Heart left ventricle (tissue), 16 donors: ENCODE measurements around the gene TNS3. TPM values are rescaled to one million over a fixed set of nuclear protein-coding genes. Genes with fewer than 3 reads are reported as not detected.

Experiments
- ATAC-seq, 4 donors: fragments of 200-7000 bp; cut with Tn5 transposase; one replicate each; pipeline ENCODE4 v1.9.1; 2020 to 2022; ENCODE audit warnings: moderate library complexity in 4 of 4, mild to moderate bottlenecking in 3 of 4, moderate number of reproducible peaks in 1 of 4
- DNase-seq, 5 donors: peaks; one replicate each; pipeline ENCODE4 v3.0.0-alpha.2; 2020
- H3K27ac ChIP-seq, 12 donors: fragments of 200-600 bp; sonication (generic) in 4 of 12; one replicate each; pipeline versions ENCODE4 v1.5.0 to v1.8.0; 2016 to 2022; ENCODE audit warnings: mild to moderate bottlenecking in 2 of 12
- H3K27me3 ChIP-seq, 9 donors: fragments of 200-600 bp; sonication (generic) in 2 of 9; one replicate each; pipeline versions ENCODE4 v1.5.1 to v1.8.0; 2016 to 2022; ENCODE audit warnings: mild to moderate bottlenecking in 3 of 9
- H3K36me3 ChIP-seq, 9 donors: fragments of 200-600 bp; sonication (generic) in 2 of 9; one replicate each; pipeline versions ENCODE4 v1.5.0 to v1.8.0; 2018 to 2022; ENCODE audit warnings: mild to moderate bottlenecking in 2 of 9
- H3K4me1 ChIP-seq, 12 donors: fragments of 200-600 bp; sonication (generic) in 4 of 12; one replicate each; pipeline versions ENCODE4 v1.5.0 to v1.8.0; 2016 to 2022; ENCODE audit warnings: mild to moderate bottlenecking in 3 of 12
- H3K4me3 ChIP-seq, 12 donors: fragments of 200-600 bp; sonication (generic) in 4 of 12; one replicate each; pipeline versions ENCODE4 v1.5.0 to v1.8.0; 2017 to 2022; ENCODE audit warnings: mild to moderate bottlenecking in 9 of 12, moderate library complexity in 4 of 12
- H3K9me3 ChIP-seq, 12 donors: fragments of 200-600 bp; sonication (generic) in 4 of 12; one replicate each; pipeline versions ENCODE4 v1.5.0 to v1.8.0; 2016 to 2022; ENCODE audit warnings: mild to moderate bottlenecking in 1 of 12
- POLR2A ChIP-seq, 2 donors: fragments of 450-650 bp; IDR thresholded peaks; one replicate each; pipeline ENCODE4 v1.6.1; 2017; ENCODE audit warnings: antibody characterized with exemption in 2 of 2, mild to moderate bottlenecking in 2 of 2, moderate library complexity in 2 of 2
- WGBS, 4 donors: extraction: QIAGEN DNeasy Blood & Tissue Kit in 2 of 4; methylation state at CpG; one replicate each; pipeline versions ENCODE4 v1.1.5 to v1.1.7; 2013 to 2018; 5-methylcytosine and 5-hydroxymethylcytosine counted together
- intact Hi-C, 10 donors: fragments of 100-400 bp; cut with DNase I; formaldehyde crosslinking; loops; one replicate each; pipeline versions ENCODE4 v1.11.1 to v1.14.2; 2022
- polyA plus RNA-seq, 2 donors: library from polyadenylated mRNA; stranded (reverse); fragments of 200-250 nt; gene quantifications; one replicate each; pipeline ENCODE4 v1.2.3, GENCODE V29; 2013
- total RNA-seq, 9 donors: library from RNA; depleted of rRNA in 2 of 9; stranded (reverse); fragments of >200 nt in 2 of 9; fragmentation: NEBNext Ultra II Directional in 3 of 9; extraction: Animal tissue kit (Norgen Biotek cat#: 25700) in 3 of 9; gene quantifications; one replicate each; pipeline versions ENCODE4 v1.1.0 to v1.2.4, GENCODE V29; 2016 to 2023
- TF ChIP-seq, protein P1 (sequence below), 12 donors: fragments of 200-600 bp; sonication (generic) in 4 of 12; IDR thresholded peaks; one replicate each; pipeline versions ENCODE4 v1.5.0 to v1.8.0; 2018 to 2022; ENCODE audit warnings: antibody characterized with exemption in 12 of 12, mild to moderate bottlenecking in 5 of 12
- donor health status: ischemic (EF 13 %, LVEDD 7.1; RV severe dilation, severe dysfunction).
- donor health status: healthy with polysubstance abuse.
- donor health status: DM: no; HTN: yes; CAD: no.
- donor health status: DM: no; HTN: no; CAD: no.
- donor health status: ischemic (EF 25% LVEDD 6.9; RV normal size, moderate dysfunction).
- donor health status: ischemic (EF 25% LVEDD 5.7; RV mildly dilated, moderate dysfunction).
- donor health status: healthy.
- donor health status: DM: yes; HTN: yes; CAD: no.
- donor health status: ischemic (EF 35%, LVEDD 5.7; RV mildly dilated, moderate dysfunction).
- donor health status: nonischemic (EF 11% LVEDD 7.7; RV severe dilation, severe dysfunction).
- donor health status: DM: yes; HTN: yes; CAD: no.
- donor health status: PGD.
- donor health status: ischemic (EF 29% LVEDD 5.4; RV normal size, mild dysfunction).
- donor health status: nonischemic (EF 23%, LVEDD 6.1; RV moderate dilation, normal function).

Gene TNS3
- total and polyA plus RNA-seq, 11 donors: 10.1 to 116 (median 32.7) TPM

DNA sequence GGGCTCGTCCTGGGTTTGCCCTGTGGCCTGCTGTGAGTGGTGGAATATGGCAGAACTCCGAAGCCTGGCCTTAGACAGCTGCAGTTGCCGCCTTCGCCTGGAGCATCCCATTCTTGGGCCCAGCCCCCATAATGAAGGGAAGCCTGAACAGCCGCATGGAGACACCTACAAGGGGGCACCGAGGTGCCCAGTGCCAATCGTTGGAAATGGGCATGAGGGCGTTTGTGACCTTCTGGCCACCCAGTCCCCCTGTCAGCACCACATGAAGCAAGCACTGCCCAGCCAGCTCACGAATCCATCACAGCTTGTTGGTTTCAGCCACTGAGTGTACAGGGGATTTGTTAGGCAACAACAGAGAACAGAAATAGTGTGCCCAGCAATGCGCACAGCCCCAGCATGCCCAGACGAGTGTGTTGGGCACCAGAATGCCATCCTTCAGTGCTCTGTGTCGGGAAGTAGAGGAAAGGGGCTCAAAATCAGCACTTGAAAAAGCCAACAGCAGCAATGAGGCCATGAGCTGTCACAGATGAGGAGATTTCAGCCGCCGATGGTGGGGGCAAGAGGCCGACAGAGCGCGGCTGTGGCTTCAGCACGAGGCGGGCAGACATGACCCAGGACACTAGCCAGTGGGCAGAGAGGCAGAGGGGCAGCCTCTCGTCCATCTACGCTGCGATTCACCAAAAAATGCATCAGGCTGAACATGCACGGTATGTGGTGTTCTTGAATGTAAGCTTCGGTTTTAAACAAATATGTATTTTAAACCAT, 91.2 kb downstream of the TNS3 start:
- ATAC-seq (no peak), DNase-seq (no peak)
- Histone ChIP-seq H3K4me1 (peaks cover 0 to 52% (median 36%) of the 10 kb centered on the region in 12 donors), H3K27me3 (no peaks in the 10 kb centered on the region), H3K9me3 (no peaks in the 10 kb centered on the region), H3K4me3 (no peak overlapping the region), H3K36me3 (no peaks in the 10 kb centered on the region), H3K27ac (no peak overlapping the region)
- TF ChIP-seq, protein P1, sequence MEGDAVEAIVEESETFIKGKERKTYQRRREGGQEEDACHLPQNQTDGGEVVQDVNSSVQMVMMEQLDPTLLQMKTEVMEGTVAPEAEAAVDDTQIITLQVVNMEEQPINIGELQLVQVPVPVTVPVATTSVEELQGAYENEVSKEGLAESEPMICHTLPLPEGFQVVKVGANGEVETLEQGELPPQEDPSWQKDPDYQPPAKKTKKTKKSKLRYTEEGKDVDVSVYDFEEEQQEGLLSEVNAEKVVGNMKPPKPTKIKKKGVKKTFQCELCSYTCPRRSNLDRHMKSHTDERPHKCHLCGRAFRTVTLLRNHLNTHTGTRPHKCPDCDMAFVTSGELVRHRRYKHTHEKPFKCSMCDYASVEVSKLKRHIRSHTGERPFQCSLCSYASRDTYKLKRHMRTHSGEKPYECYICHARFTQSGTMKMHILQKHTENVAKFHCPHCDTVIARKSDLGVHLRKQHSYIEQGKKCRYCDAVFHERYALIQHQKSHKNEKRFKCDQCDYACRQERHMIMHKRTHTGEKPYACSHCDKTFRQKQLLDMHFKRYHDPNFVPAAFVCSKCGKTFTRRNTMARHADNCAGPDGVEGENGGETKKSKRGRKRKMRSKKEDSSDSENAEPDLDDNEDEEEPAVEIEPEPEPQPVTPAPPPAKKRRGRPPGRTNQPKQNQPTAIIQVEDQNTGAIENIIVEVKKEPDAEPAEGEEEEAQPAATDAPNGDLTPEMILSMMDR (IDR thresholded peaks at IDR 0.05): no peak
- TF ChIP-seq POLR2A (IDR thresholded peaks at IDR 0.05): no peak
- intact Hi-C loops: no loop called here
- WGBS, 4 donors: 95 to 98% (median 96%) methylated on average over 23 to 24 of the region's 24 CpGs

GRCh38 chr7:47489624-47490023, 92.3 kb downstream of the TNS3 start:
- intact Hi-C loops: loop anchor here in 1 of 10 donors (10.0 kb wide), 1 partner anchor 85 kb away; no protein-coding TSS in a partner anchor
- Histone ChIP-seq H3K27ac (peak overlapping the region in 7 of 12 donors; percentile 6 to 93 (median 68)), H3K4me1 (peaks cover 0 to 54% (median 36%) of the 10 kb centered on the region in 12 donors), H3K4me3 (no peak overlapping the region), H3K36me3 (no peaks in the 10 kb centered on the region), H3K27me3 (no peaks in the 10 kb centered on the region), H3K9me3 (no peaks in the 10 kb centered on the region)
- no peak for DNase-seq
- WGBS, 4 donors: 80 to 96% (median 89%) methylated on average over 7 of the region's 7 CpGs
- no peak for TF ChIP-seq POLR2A (IDR thresholded peaks at IDR 0.05)
- TF ChIP-seq, protein P1 (IDR thresholded peaks at IDR 0.05): no peak
- ATAC-seq: no peak

DNA sequence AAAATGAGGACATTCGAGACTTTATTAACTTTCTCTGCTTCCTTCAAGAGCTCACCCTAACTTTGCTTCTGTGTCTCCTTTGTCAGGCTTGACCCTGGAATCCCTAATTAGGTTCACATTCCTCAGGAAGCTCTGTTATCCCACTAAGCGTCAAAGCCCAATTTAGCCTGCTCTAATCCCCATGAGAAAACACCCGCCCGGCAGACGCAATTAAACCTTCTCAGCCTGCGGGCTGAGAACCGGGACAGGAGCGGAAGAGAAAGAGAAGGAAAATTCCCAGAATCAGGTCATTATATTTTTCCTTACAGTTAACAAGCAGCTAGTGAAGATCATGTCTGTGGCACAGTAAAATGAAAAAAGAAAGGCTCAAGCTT, 93.0 kb downstream of the TNS3 start:
- DNase-seq (peak in 3 of 5 donors; percentile 48 to 62 (median 56)), ATAC-seq (peak in 1 of 4 donors; percentile 57)
- WGBS, 4 donors: 11 to 37% (median 22%) methylated on average over 8 of the region's 8 CpGs
- no peak for TF ChIP-seq POLR2A (IDR thresholded peaks at IDR 0.05)
- TF ChIP-seq, protein P1 (IDR thresholded peaks at IDR 0.05): no peak
- no peaks in the 10 kb centered on the region for H3K27me3 ChIP-seq
- H3K27ac ChIP-seq: peak overlapping the region in 10 of 12 donors; percentile 1 to 93 (median 63)
- intact Hi-C loops: loop anchor here in 1 of 10 donors (10.0 kb wide), 1 partner anchor 86 kb away; no protein-coding TSS in a partner anchor
- no peaks in the 10 kb centered on the region for H3K9me3 ChIP-seq
- H3K4me3 ChIP-seq: no peak overlapping the region
- no peaks in the 10 kb centered on the region for H3K36me3 ChIP-seq
- H3K4me1 ChIP-seq: peaks cover 0 to 54% (median 36%) of the 10 kb centered on the region in 12 donors

DNA sequence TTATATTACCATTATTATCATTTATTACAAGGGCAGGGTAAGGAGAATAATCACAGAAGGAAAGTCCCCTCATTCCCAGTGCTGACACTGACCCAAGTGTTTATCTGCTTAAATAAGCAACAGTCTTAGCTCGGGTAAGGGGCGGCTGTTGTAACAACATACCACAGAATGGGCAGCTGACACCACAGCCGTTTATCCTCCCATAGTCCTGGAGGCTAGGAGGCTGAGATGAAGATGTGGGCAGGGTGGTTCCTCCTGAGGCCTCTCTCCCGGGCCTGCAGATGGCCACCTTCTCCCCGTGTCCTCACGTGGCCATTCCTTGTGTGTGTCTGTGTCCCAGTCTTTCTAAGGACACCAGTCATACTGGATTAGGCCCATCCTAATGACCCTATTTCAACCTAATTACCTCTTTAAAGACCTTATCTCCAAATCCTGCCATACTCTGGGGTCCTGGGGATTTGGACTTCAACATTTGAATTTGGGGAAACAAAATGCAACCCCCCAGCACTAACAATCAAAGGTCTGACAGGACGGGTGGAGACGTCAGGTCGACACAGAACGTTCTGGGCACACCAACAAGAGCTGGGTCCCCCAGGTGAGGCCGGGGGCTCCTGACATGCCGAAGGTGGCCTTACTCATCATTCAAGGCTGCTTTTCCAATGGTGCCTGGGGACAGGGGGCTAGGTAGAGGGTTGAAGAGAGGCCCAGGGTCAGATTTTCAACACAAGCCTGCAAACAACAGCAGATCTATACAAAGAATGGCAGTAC, 93.5 kb downstream of the TNS3 start:
- TF ChIP-seq, protein P1 (IDR thresholded peaks at IDR 0.05): no peak
- TF ChIP-seq POLR2A (IDR thresholded peaks at IDR 0.05): no peak
- Histone ChIP-seq H3K27me3 (no peaks in the 10 kb centered on the region), H3K4me3 (no peak overlapping the region), H3K4me1 (peaks cover 0 to 56% (median 35%) of the 10 kb centered on the region in 12 donors), H3K36me3 (no peaks in the 10 kb centered on the region), H3K9me3 (no peaks in the 10 kb centered on the region), H3K27ac (peak overlapping the region in 10 of 12 donors; percentile 1 to 93 (median 58))
- no peak for ATAC-seq
- 80 to 81% (median 81%) methylated on average over 12 of the region's 12 CpGs for WGBS, 4 donors
- DNase-seq: no peak
- intact Hi-C loops: loop anchor here in 1 of 10 donors (10.0 kb wide), 1 partner anchor 86 kb away; no protein-coding TSS in a partner anchor
